ENCODE data around the gene DNM3.

DNM3 gene

GRCh38 chr1:172414331-172414730 lies 573.0 kb downstream of the DNM3 start:
- Histone ChIP-seq H3K27me3 (replicated peaks; ENCODE audit: control insufficient read depth, insufficient read depth, low read length) (no peaks in the 10 kb centered on the region), H3K36me3 (ENCODE audit: control insufficient read depth, insufficient read depth, low read length) (no peaks in the 10 kb centered on the region), H3K4me3 (replicated peaks; ENCODE audit: low read depth, low read length) (no peak overlapping the region)
- DNase-seq (ENCODE audit: extremely low read depth, insufficient read length), result no peak
- no peak for TF ChIP-seq CTCF (IDR thresholded peaks at IDR 0.05; ENCODE audit: insufficient read depth, low read length, poor library complexity, severe bottlenecking)

GRCh38 chr1:172416496-172417035 lies 575.3 kb downstream of the DNM3 start:
- Histone ChIP-seq H3K27me3 (replicated peaks; ENCODE audit: control insufficient read depth, insufficient read depth, low read length) (no peaks in the 10 kb centered on the region), H3K4me3 (replicated peaks; ENCODE audit: low read depth, low read length) (no peak overlapping the region), H3K36me3 (ENCODE audit: control insufficient read depth, insufficient read depth, low read length) (no peaks in the 10 kb centered on the region)
- no peak for TF ChIP-seq CTCF (IDR thresholded peaks at IDR 0.05; ENCODE audit: insufficient read depth, low read length, poor library complexity, severe bottlenecking)
- DNase-seq (ENCODE audit: extremely low read depth, insufficient read length), result no peak

- Histone ChIP-seq H3K4me3 (replicated peaks; ENCODE audit: low read depth, low read length) (no peak overlapping the region), H3K27me3 (replicated peaks; ENCODE audit: control insufficient read depth, insufficient read depth, low read length) (no peaks in the 10 kb centered on the region), H3K36me3 (ENCODE audit: control insufficient read depth, insufficient read depth, low read length) (no peaks in the 10 kb centered on the region)
- no peak for TF ChIP-seq CTCF (IDR thresholded peaks at IDR 0.05; ENCODE audit: insufficient read depth, low read length, poor library complexity, severe bottlenecking)
- no peak for DNase-seq (ENCODE audit: extremely low read depth, insufficient read length)
These were observed 576.3 kb downstream of the DNM3 start for GRCh38 chr1:172417557-172417956.

- H3K4me3 ChIP-seq (replicated peaks; ENCODE audit: low read depth, low read length), result no peak within 1 kb of the TSS
- H3K36me3 ChIP-seq (ENCODE audit: control insufficient read depth, insufficient read depth, low read length), result no peaks in the 10 kb centered on the region
- H3K27me3 ChIP-seq (replicated peaks; ENCODE audit: control insufficient read depth, insufficient read depth, low read length), result no peaks in the 10 kb centered on the region
- no peak for DNase-seq (ENCODE audit: extremely low read depth, insufficient read length)
- no peak for TF ChIP-seq CTCF (IDR thresholded peaks at IDR 0.05; ENCODE audit: insufficient read depth, low read length, poor library complexity, severe bottlenecking)
These were observed 579.1 kb downstream of the DNM3 start, which contains the start of gene C1orf105 for GRCh38 chr1:172420385-172420784. C1orf105 (plus strand) TSS chr1:172420685; CDS start chr1:172420886, 201 bp downstream.

- Histone ChIP-seq H3K4me3 (replicated peaks; ENCODE audit: low read depth, low read length) (no peak overlapping the region), H3K36me3 (ENCODE audit: control insufficient read depth, insufficient read depth, low read length) (no peaks in the 10 kb centered on the region), H3K27me3 (replicated peaks; ENCODE audit: control insufficient read depth, insufficient read depth, low read length) (no peaks in the 10 kb centered on the region)
- TF ChIP-seq CTCF (IDR thresholded peaks at IDR 0.05; ENCODE audit: insufficient read depth, low read length, poor library complexity, severe bottlenecking), result no peak
- DNase-seq (ENCODE audit: extremely low read depth, insufficient read length), result no peak
These were observed 580.8 kb downstream of the DNM3 start for GRCh38 chr1:172421974-172422604.
